ENCODE results near the gene KIRREL1.

DNA sequence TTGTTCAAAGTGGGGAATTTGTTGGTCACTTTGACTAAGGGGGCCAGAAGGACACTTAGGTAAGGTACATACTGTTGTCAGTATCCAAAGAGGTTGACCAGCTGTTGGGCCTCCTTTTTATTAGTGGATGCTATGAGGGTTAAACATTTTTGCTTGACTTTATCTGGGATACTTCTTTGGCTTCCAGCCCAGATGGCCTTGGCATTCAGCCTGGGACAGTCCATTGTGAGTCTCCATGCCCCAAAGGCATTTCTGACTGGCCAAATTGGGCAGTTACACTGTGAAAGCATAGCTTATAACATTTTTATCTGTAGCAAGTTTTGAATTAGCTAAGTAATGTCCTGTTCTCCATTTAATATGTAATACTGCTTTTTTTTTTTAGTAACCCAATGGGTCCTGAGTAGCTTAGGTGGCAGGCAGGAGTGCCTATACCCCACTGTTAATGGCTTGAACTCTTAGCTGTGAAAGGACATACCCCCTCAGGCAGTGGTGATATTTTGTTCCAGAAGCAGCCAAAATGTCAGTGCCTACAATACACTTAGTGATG, 151.8 kb downstream of the KIRREL1 start:
- TF ChIP-seq, protein P1, sequence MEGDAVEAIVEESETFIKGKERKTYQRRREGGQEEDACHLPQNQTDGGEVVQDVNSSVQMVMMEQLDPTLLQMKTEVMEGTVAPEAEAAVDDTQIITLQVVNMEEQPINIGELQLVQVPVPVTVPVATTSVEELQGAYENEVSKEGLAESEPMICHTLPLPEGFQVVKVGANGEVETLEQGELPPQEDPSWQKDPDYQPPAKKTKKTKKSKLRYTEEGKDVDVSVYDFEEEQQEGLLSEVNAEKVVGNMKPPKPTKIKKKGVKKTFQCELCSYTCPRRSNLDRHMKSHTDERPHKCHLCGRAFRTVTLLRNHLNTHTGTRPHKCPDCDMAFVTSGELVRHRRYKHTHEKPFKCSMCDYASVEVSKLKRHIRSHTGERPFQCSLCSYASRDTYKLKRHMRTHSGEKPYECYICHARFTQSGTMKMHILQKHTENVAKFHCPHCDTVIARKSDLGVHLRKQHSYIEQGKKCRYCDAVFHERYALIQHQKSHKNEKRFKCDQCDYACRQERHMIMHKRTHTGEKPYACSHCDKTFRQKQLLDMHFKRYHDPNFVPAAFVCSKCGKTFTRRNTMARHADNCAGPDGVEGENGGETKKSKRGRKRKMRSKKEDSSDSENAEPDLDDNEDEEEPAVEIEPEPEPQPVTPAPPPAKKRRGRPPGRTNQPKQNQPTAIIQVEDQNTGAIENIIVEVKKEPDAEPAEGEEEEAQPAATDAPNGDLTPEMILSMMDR (conservative IDR thresholded peaks at IDR 0.05; ENCODE audit: low read depth, low read length), result no peak
- no peak for TF ChIP-seq EZH2 (IDR thresholded peaks at IDR 0.05; ENCODE audit: borderline replicate concordance, low read depth, low read length, poor library complexity, severe bottlenecking)
